HCT116 (cell line): ENCODE measurements around the gene CIAO2B.

Experiments used
- CTCF ChIP-seq, 3 experiments: fragments of 200-600 bp in 1 of 3; sonication (generic) in 1 of 3; IDR thresholded peaks in 2 of 3; conservative IDR thresholded peaks in 1 of 3; 2 replicates each; pipeline ENCODE4 v1.5.1; 2012 to 2017; ENCODE audit warnings: low read depth in 2 of 3, low read length in 2 of 3, antibody characterized with exemption in 1 of 3, borderline replicate concordance in 1 of 3, control low read depth in 1 of 3, mild to moderate bottlenecking in 1 of 3, mixed read lengths in 1 of 3, mixed run types in 1 of 3, moderate library complexity in 1 of 3; ENCODE audit not compliant: insufficient read depth in 1 of 3
- ELF1 ChIP-seq: IDR thresholded peaks from 2 replicates; pipeline ENCODE4 v1.6.1; 2012; ENCODE audit warnings: low read depth, borderline replicate concordance
- EZH2 ChIP-seq: fragments of 200-600 bp; sonication (generic); IDR thresholded peaks from 2 replicates; pipeline ENCODE4 v1.6.1; 2017; ENCODE audit warnings: antibody characterized with exemption, mixed run types
- EZH2phosphoT487 ChIP-seq: fragments of 200-600 bp; IDR thresholded peaks from 2 replicates; pipeline ENCODE4 v1.6.1; 2018; ENCODE audit warnings: antibody characterized with exemption, borderline replicate concordance
- POLR2A ChIP-seq: IDR thresholded peaks from 2 replicates; pipeline ENCODE4 v1.7.0; 2011; ENCODE audit warnings: borderline replicate concordance; ENCODE audit not compliant: insufficient read depth, insufficient read length; ENCODE audit errors: extremely low read depth
- POLR2AphosphoS5 ChIP-seq: IDR thresholded peaks from 2 replicates; pipeline ENCODE4 v1.6.1; 2011; ENCODE audit warnings: mild to moderate bottlenecking, low read depth, low read length, moderate library complexity
- RAD21 ChIP-seq: IDR thresholded peaks from 2 replicates; pipeline ENCODE4 v1.6.1; 2012; ENCODE audit warnings: low read depth, mild to moderate bottlenecking
- REST ChIP-seq: IDR thresholded peaks from 2 replicates; pipeline ENCODE4 v1.6.1; 2012; ENCODE audit warnings: low read depth
- SIN3A ChIP-seq: IDR thresholded peaks from 2 replicates; pipeline ENCODE4 v1.6.1; 2012; ENCODE audit warnings: low read depth
- SP1 ChIP-seq: IDR thresholded peaks from 2 replicates; pipeline ENCODE4 v1.6.1; 2012; ENCODE audit warnings: low read depth
- TCF7L2 ChIP-seq: IDR thresholded peaks from 2 replicates; pipeline ENCODE4 v1.7.0; 2011; ENCODE audit warnings: borderline replicate concordance, inconsistent platforms; ENCODE audit not compliant: insufficient read depth, insufficient read length; ENCODE audit errors: extremely low read depth
- TF ChIP-seq, protein P1 (sequence below): IDR thresholded peaks from 2 replicates; pipeline ENCODE4 v1.6.1; 2012
- TF ChIP-seq, protein P2 (sequence below): IDR thresholded peaks from 2 replicates; pipeline ENCODE4 v1.6.1; 2012

- TF ChIP-seq CTCF (IDR thresholded peaks at IDR 0.05 in 2 of 3, conservative IDR thresholded peaks at IDR 0.05 in 1 of 3; ENCODE audit: borderline replicate concordance in 1 of 3, insufficient read depth in 1 of 3, low read depth in 2 of 3, low read length in 2 of 3) (no peak), ELF1 (no peak), RAD21 (no peak), EZH2 (no peak), POLR2A (no peak), REST (no peak), POLR2AphosphoS5 (no peak), SP1 (no peak), SIN3A (no peak), EZH2phosphoT487 (no peak), TCF7L2 (no peak)
- TF ChIP-seq, protein P1, sequence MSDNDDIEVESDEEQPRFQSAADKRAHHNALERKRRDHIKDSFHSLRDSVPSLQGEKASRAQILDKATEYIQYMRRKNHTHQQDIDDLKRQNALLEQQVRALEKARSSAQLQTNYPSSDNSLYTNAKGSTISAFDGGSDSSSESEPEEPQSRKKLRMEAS: no peak
- TF ChIP-seq, protein P2, sequence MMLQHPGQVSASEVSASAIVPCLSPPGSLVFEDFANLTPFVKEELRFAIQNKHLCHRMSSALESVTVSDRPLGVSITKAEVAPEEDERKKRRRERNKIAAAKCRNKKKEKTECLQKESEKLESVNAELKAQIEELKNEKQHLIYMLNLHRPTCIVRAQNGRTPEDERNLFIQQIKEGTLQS: no peak
These were observed 29.8 kb downstream of the CIAO2B start for GRCh38 chr16:66904428-66904845.
